Right forelimb (tissue), 1 donor: ENCODE measurements around the gene SFI1.
"Not testable (repeated sequence)": the region's sequence is repeated elsewhere in the genome, so short reads cannot be mapped to it uniquely, and the experiment has no call there.

Experiments
- DNase-seq: peaks from one replicate; pipeline ENCODE4 v3.0.0-alpha.2; 2018

The SFI1 gene

DNA sequence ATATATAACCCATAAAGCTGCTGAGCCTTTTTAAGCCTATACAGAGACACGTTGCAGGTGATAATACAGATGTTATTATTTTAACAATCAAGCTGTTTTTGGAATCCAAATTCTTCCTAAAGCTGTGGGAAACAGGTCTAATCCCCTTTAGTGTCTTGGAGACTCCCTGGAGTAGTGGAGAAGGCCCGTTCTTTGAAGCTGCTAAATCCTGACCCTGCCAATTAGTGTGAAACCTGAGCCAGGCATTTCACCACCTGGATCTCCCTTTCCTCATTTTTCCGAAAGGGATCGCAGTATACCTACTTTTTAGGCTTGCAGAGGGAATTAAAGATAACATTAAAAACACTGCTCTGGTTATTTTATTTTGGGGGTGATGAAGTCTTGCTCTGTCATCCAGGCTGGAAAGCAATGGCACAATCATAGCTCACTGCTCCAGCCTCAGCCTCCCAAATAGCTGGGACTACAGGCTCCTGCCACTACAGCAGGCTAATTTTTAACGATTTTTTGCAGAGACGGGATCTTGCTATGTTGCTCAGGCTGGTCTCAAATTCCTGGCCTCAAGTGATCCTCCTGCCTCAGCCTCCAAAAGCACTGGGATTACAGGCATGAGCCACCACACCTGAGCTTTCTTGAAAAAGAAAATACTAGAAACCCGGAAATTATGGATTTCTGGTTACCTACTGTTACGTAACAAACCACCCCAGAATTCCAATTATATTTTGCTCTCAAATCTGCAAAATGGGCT lies 4.9 kb upstream of the SFI1 start:
- DNase-seq, result no peak

DNA sequence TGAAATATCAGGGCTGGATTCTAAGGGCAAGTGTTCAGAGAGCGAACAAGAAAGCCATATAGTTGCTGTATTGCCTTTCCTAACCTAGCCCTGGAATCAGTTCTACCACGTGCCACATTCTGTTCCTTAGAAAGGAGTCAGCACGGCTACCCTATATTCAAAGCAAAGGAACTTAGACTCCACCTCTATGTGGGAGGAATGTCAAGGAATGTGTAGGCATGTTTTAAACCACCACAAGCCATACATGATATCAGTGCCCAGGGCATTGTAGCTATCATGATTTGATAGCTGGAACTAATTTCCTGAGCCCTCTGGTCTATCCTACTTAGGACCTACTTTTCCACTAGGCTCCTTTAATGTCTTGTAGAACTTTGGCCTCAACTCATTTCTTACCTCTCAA lies 4.2 kb upstream of the SFI1 start:
- no peak for DNase-seq

- DNase-seq, result not testable (repeated sequence)
These were observed 3.0 kb upstream of the SFI1 start for GRCh38 chr22:31493355-31493754.

- DNase-seq, result no peak
These were observed 993 bp upstream of the SFI1 start for GRCh38 chr22:31495343-31495742.

DNA sequence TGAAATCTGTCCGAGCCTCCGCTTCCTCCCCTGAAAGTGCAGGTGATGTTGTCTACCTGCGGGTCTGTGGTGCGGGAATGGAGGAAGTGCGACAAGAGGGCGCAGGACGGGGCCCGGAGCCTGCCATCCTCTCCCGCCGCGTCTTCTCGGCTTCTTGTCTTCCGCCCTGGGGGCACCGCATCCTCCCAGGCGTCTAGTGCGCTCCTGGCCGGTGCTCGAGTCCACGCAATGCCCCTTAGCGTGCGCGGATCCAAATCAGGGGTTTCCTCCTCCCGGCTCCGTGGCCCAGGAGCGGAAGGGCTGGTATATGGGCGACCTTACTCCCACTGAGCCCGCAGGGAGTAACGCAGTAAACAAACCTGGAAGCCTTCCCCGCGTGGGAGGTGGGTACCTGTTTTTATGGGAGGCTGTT lies 405 bp downstream of the SFI1 start:
- peak; percentile 46 for DNase-seq

DNA sequence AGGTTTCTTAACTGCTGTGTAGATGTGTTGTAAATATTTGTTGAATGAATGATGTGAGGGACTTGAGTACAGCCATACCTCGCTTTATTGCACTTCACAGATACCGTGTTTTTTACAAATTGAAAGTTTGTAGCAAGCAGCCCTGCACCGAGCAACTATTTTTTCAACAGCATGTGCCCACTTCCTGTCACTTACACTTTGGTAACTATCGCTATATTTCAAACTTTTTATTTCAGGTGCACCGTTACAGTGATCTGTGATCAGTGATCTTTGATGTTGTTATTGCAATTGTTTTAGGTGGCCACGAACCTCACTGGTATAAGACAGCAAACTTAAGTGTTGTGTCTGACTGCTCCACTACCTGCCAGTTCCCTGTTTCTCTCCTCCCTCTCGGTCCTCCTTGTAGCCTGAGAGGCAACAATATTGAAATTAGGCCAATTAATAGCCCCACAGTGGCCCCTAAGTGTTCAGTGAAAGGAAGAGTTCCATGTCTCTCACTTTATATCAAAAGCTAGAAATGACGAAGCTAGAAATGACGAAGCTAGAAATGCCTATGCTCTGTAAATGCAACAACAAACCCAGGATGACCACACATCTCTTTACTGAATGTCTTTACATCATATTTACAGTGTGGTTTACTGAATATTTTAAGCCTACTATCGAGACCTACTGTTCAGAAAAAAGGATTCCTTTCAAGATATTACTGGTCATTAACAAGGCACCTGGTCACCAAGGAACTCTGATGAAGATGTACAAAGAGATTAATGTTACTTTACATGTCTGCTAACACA lies 1.0 kb downstream of the SFI1 start:
- DNase-seq, result no peak

GRCh38 chr22:31501738-31502137 lies 5.4 kb downstream of the SFI1 start:
- DNase-seq, result no peak

DNA sequence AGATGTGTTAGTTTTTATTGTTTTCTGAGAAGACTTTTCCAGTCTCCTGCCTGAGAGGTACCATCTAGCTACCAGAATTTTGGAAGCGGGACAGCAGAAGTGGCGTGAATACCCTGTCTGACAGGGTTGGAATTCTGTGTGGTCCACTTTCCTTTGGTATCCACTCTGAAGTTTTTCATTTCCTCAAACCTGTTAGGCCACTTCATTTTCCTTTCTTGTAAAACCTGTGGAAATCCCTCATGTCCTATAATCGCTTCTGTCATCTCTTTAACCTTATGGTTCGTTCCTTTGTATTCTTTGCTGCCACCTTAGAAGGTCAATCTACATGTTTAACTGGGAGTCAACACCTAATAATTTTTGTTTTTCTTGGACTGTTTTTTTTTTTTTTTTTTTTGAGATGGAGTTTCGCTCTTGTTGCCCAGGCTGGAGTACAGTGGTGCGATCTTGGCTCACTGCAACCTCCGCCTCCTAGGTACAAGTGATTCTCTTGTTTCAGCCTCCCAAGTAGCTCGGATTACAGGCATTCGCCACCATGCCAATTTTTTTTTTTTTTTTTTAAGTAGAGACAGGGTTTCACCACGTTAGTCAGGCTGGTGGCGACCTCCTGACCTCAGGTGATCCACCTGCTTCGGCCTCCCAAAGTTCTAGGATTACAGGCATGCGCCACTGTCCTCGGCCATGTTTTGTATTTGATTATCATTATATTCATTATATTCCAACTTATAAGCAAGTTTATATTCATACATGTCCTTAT lies 7.1 kb downstream of the SFI1 start:
- no peak for DNase-seq

GRCh38 chr22:31504282-31504681 lies 7.9 kb downstream of the SFI1 start:
- no peak for DNase-seq

DNA sequence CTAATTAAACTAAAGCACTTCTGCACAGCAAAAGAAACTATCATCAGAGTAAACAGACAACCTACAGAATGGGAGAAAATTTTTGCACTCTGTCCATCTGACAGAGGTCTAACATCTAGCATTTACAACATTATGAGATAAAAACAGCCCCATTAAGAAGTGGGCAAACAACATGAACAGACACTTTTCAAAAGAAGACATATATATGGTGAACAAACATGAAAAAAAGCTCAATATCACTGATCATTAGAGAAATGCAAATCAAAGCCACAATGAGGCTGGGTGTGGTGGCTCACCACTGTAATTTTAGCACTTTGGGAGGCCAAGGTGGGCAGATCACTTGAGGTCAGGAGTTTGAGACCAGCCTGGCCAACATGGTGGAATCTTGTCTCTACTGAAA lies 11.2 kb downstream of the SFI1 start:
- DNase-seq, result not testable (repeated sequence)

DNA sequence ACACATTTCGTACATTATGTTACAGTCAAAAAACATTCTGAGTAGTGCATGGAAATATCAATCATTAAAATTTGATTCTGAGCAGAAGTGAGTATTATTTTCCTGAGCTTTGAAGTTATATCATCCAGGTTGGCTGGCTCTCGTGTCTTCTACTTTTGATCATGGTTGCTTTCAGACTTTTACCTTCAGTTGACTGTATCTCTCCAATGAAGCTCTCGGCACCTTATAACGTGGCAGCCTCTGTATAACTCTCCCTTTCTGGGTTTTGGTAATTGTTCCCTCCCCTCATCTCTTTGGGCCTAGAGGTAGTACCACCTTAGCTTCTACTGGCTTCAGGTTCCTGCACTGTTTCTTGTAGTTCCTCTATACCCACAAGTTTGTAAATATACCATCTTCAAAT lies 12.2 kb downstream of the SFI1 start:
- DNase-seq, result no peak

DNA sequence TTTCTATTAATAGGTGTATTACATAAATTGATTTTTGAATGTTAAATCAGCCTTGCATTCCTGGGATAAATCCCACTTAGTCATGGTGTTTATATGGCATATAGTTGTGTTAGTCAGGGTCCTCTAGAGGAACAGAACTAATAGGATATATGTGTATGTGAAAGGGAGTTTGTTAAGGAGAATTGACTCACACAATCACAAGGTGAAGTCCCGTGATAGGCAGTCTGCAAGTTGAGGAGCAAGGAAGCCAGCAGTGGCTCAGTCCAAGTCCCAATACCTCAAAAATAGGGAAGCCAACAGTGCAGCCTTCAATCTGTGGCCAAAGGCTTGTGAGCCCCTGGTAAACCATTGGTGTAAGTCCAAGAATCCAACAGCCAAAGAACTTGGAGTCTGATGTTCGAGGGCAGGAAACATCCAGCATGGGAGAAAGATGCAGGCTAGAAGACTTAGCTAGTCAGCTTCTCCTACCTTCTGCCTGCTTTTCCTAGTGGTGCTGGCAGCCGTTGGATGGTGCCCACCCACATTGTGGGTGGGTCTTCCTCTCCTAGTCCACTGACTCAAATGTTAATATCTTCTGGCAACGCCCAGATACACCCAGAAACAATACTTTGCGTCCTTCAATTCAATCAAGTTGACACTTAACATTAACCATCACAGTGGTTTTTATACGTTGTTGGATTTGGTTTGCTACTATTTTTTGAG lies 12.9 kb downstream of the SFI1 start:
- DNase-seq, result no peak

DNA sequence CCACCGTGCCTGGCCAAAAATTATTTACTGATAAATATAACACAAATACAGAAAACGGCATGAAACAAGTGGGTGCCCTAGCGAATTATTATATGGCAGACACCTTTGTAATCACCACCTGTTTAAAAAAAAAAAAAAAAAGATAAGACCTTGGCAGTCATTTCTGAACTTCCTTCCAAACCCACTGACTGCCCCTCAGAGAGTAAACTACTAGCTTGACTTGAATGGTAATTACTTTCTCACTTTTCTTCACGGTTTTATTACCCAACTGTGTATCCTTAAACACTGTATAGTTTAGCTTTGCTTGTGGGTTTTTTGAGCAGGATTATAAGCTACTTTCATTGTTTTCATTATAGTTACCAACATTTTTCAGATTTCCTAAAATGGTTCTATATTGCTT lies 23.7 kb downstream of the SFI1 start:
- DNase-seq, result no peak

GRCh38 chr22:31524132-31524531 lies 27.8 kb downstream of the SFI1 start:
- DNase-seq, result not testable (repeated sequence)

DNA sequence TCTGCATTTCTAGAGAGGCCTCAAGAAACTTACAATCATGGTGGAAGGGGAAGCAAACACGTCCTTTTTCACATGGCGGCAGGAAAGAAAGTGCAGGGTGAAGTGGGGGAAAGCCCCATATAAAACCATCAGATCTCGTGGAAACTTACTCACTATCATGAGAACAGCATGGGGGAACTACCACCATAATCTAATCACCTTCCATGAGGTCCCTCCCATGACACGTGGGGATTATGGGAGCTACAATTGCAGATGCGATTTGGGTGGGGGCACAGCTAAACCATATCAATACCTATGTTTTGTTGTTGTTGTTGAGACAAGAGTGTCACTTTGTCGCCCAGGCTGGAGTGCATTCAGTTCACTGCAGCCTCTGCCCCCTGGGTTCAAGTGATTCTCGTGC lies 29.9 kb downstream of the SFI1 start:
- DNase-seq, result no peak

- DNase-seq, result no peak
These were observed 34.5 kb downstream of the SFI1 start for GRCh38 chr22:31530823-31531195.

GRCh38 chr22:31532060-31532459 lies 35.7 kb downstream of the SFI1 start:
- no peak for DNase-seq

DNA sequence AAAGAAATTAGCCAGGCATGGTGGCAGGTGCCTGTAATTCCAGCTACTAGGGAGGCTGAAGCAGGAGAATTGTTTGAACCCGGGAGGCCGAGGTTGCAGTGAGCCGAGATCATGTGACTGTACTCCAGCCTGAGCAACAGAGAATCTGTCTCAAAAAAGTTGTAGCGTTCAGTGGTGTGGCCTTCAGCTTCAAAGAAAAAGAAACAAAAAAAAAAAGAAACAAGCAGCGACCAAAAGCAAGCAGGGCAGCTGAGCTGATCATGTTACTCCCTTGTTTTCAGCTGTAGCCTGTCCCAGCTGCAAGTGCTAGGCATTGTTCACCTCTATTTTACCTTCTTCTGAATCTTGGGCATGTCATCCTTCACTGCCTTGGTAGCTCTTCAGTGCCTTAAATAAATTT lies 37.0 kb downstream of the SFI1 start:
- DNase-seq, result no peak

GRCh38 chr22:31537019-31537535 lies 40.7 kb downstream of the SFI1 start:
- DNase-seq, result no peak

- no peak for DNase-seq
These were observed 42.5 kb downstream of the SFI1 start for GRCh38 chr22:31538815-31539214.

- not testable (repeated sequence) for DNase-seq
These were observed 43.8 kb downstream of the SFI1 start for GRCh38 chr22:31540166-31540565.

- DNase-seq, result no peak
These were observed 44.6 kb downstream of the SFI1 start for GRCh38 chr22:31540966-31541365.
